Activated T-cell treated with anti-CD3 and anti-CD28 coated beads for 1 hour (primary cell): ENCODE data around the gene CYP2C19.
"Not testable (repeated sequence)": the region's sequence is repeated elsewhere in the genome, so short reads cannot be mapped to it uniquely, and the experiment has no call there.

ENCODE experiments used
- DNase-seq: peaks from one replicate; pipeline ENCODE4 v3.0.0-alpha.2; 2020; ENCODE audit warnings: low read depth

Gene CYP2C19

GRCh38 chr10:94879214-94879613, 116.7 kb downstream of the CYP2C19 start:
- no peak for DNase-seq

DNA sequence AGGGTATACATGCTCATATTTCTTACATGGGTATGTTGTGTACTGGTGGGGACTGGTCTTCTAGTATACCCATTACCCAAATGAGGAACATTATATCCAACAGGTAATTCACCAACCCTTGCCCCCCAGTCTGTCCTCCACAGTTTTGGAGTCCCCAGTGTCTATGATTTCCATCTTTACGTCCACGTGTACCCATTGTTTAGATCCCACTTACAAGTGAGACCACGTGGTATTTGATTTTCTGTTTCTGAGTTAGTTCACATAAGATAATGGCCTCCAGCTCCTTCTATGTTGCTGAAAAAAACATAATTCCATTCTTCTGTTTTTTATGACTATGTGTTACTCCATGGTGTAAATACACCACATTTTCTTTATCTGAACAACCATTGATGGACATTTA, 126.6 kb downstream of the CYP2C19 start:
- DNase-seq: no peak

DNA sequence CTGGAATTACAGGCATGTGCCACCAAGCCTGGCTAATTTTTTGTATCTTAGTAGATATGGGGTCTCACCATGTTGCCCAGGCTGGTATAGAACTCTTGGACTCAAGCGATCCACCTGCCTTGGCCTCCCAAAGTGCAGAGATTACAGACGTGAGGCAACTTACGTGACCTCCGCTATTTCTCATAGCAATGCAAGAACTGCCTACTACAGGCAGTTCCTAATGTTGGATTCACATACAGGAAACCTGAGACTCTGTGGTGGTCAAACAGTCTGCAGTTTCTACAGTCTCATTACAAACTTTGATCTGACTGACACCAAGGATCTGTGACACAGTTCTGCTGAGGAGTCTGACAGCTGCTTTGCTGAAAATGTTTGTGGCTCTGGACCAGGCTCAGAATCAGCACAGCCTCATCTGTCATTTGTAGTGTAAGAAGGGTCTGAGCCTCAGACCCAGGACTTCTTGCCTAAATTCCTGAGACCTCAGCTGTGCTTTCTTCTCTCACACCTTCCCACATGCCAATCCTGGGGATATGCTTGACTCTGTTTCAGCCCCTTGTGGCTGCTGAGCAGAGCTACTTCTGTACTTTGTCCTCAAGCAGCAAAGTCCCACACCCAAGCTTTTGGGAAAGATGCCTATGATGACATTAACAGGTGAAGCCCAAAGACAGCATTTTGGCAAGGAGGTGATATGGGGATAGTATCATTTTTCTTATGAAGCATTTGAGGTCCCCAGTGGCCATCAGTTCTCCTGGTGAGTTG, 128.0 kb downstream of the CYP2C19 start:
- no peak for DNase-seq

DNA sequence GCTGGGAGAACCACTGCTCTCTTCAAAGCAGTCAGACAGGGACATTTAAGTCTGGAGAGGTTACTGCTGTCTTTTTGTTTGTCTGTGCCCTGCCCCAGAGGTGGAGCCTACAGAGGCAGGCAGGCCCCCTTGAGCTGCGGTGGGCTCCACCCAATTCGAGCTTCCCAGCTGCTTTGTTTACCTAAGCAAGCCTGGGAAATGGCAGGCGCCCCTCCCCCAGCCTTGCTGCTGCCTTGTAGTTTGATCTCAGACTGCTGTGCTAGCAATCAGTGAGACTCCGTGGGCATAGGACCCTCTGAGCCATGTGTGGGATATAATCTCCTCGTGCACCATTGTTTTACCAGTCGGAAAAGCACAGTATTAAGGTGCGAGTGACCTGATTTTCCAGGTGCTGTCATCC, 135.9 kb downstream of the CYP2C19 start:
- not testable (repeated sequence) for DNase-seq

DNA sequence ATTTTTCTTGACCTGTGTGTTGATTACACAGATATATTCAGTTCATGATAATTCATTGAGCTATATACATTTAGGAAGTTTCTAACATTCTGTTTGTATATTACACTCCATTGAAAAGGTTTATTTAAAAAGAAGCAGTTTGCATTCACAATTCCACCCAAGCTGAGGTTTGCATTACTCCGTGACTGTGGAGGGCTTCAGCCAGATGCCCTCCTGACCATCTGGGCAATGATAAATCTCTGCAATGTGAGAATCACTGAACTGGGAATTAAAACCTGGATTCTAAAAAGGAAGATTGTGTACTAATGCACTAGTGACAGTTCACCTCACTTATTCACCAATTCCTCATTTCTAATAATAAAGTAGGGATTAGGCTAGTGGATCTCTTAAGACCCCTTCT, 139.6 kb downstream of the CYP2C19 start:
- no peak for DNase-seq

GRCh38 chr10:94902570-94902969, 140.1 kb downstream of the CYP2C19 start:
- no peak for DNase-seq
